Stimulated activated CD8-positive, alpha-beta memory T cell treated with anti-CD3 and anti-CD28 coated beads, Interleukin-12 subunit alpha, Interleukin-12 subunit beta, amount 100 ng/mL, for 24 hours (primary cell): ENCODE data around the gene CHI3L2.
"Not testable (repeated sequence)": the region's sequence is repeated elsewhere in the genome, so short reads cannot be mapped to it uniquely, and the experiment has no call there.

Experiments used
- DNase-seq: peaks from one replicate; pipeline ENCODE4 v3.0.0-alpha.2; 2020; ENCODE audit errors: extremely low read depth

Gene CHI3L2

GRCh38 chr1:111202707-111203623 is 24.5 kb upstream of the CHI3L2 start:
- no peak for DNase-seq

GRCh38 chr1:111203681-111204200 is 23.8 kb upstream of the CHI3L2 start:
- peak; percentile 68 for DNase-seq

- no peak for DNase-seq
Measured at GRCh38 chr1:111204201-111204982, 23.1 kb upstream of the CHI3L2 start.

GRCh38 chr1:111204983-111205713 is 22.4 kb upstream of the CHI3L2 start:
- no peak for DNase-seq

- DNase-seq: no peak
Measured at GRCh38 chr1:111205714-111206050, 21.8 kb upstream of the CHI3L2 start.

GRCh38 chr1:111208921-111209320 is 18.6 kb upstream of the CHI3L2 start:
- DNase-seq: no peak

- DNase-seq: no peak
Measured at GRCh38 chr1:111209622-111210021, 17.9 kb upstream of the CHI3L2 start.

GRCh38 chr1:111211921-111212320 is 15.6 kb upstream of the CHI3L2 start:
- no peak for DNase-seq

GRCh38 chr1:111212634-111213335 is 14.7 kb upstream of the CHI3L2 start:
- DNase-seq: no peak

GRCh38 chr1:111213412-111213811 is 14.1 kb upstream of the CHI3L2 start:
- no peak for DNase-seq

- DNase-seq: no peak
Measured at GRCh38 chr1:111214074-111214801, 13.3 kb upstream of the CHI3L2 start.

GRCh38 chr1:111214884-111215283 is 12.6 kb upstream of the CHI3L2 start:
- DNase-seq: no peak

GRCh38 chr1:111215285-111215684 is 12.2 kb upstream of the CHI3L2 start:
- not testable (repeated sequence) for DNase-seq

GRCh38 chr1:111216751-111217150 is 10.8 kb upstream of the CHI3L2 start:
- no peak for DNase-seq

- DNase-seq: no peak
Measured at GRCh38 chr1:111217183-111217910, 10.2 kb upstream of the CHI3L2 start.

- DNase-seq: no peak
Measured at GRCh38 chr1:111218701-111219556, 8.6 kb upstream of the CHI3L2 start.

- no peak for DNase-seq
Measured at GRCh38 chr1:111219557-111220286, 7.8 kb upstream of the CHI3L2 start.

- DNase-seq: no peak
Measured at GRCh38 chr1:111220302-111220890, 7.1 kb upstream of the CHI3L2 start.
